HepG2 (cell line): Measurements from ENCODE around the gene NCS1.

Source experiments
- EP300 ChIP-seq, 3 experiments: sonication (generic) in 1 of 3; formaldehyde crosslinking in 1 of 3; IDR thresholded peaks; 2 replicates each; pipeline versions ENCODE4 v1.5.1 to v1.6.1; 2011 to 2020; ENCODE audit warnings: low read depth in 2 of 3, low read length in 2 of 3, borderline replicate concordance in 1 of 3, improper control_type of control experiment in 1 of 3, mild to moderate bottlenecking in 1 of 3, missing genetic modification reagents in 1 of 3, moderate library complexity in 1 of 3
- GABPA ChIP-seq, 2 experiments: IDR thresholded peaks; 2 replicates each; pipeline ENCODE4 v1.6.1; 2011 to 2016; ENCODE audit warnings: low read depth in 2 of 2, low read length in 1 of 2, missing biosample characterization in 1 of 2, missing genetic modification characterization in 1 of 2
- KLF16 ChIP-seq, 2 experiments: sonication (generic) in 1 of 2; formaldehyde crosslinking in 1 of 2; IDR thresholded peaks; 2 replicates each; pipeline versions ENCODE4 v1.6.1 to v1.8.0; 2016 to 2023; ENCODE audit warnings: missing genetic modification reagents in 2 of 2, missing compliant biosample characterization in 1 of 2
- KMT2B ChIP-seq: IDR thresholded peaks from 2 replicates; pipeline ENCODE4 v1.6.1; 2016; ENCODE audit warnings: missing genetic modification reagents, missing compliant biosample characterization
- MEF2D ChIP-seq: sonication (generic); formaldehyde crosslinking; IDR thresholded peaks from 2 replicates; pipeline ENCODE4 v1.5.1; 2020; ENCODE audit warnings: mild to moderate bottlenecking, missing genetic modification reagents
- PRPF4 ChIP-seq: fragments of 200-400 bp; formaldehyde crosslinking; IDR thresholded peaks from 2 replicates; pipeline ENCODE4 v1.6.1; 2016; ENCODE audit warnings: low read length, low read depth; ENCODE audit not compliant: poor library complexity, severe bottlenecking
- SIN3A ChIP-seq: IDR thresholded peaks from 2 replicates; pipeline ENCODE4 v1.6.1; 2011; ENCODE audit warnings: low read depth, mild to moderate bottlenecking, control low read depth, low read length, borderline replicate concordance
- TCF12 ChIP-seq, 2 experiments: fragments of 450-650 bp in 1 of 2; sonication (generic) in 1 of 2; formaldehyde crosslinking in 1 of 2; IDR thresholded peaks; 2 replicates each; pipeline versions ENCODE4 v1.6.1 to v1.8.0; 2017 to 2022; ENCODE audit warnings: antibody characterized with exemption in 1 of 2, mild to moderate bottlenecking in 1 of 2, missing genetic modification reagents in 1 of 2, moderate library complexity in 1 of 2
- ZNF747 ChIP-seq: sonication (generic); formaldehyde crosslinking; IDR thresholded peaks from 2 replicates; pipeline ENCODE4 v1.8.1; 2023; ENCODE audit warnings: missing genetic modification reagents, mild to moderate bottlenecking, borderline replicate concordance
- TF ChIP-seq, protein P1 (sequence below): sonication (generic); formaldehyde crosslinking; IDR thresholded peaks from 2 replicates; pipeline ENCODE4 v1.5.0; 2020; ENCODE audit warnings: mild to moderate bottlenecking, missing genetic modification reagents, moderate library complexity

DNA sequence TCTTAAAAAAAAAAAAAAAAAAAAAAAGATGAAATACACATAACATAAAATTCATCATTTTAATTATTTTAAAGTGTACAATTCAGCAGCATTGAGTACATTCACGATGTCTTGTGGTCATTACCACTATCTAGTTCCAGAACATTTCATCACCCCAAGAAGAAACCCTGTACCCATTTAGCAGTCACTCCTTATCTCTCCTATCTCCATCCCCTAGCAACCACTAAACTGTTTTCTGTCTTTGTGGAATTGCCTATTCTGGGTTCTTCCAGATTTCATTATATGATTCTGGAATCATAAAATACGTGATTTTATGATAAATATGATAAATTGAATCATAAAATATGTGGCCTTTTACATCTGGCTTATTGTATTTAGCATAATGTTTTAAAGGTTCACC, 84.4 kb downstream of the NCS1 start:
- TF ChIP-seq KLF16 (CRISPR knock-in tag; IDR thresholded peaks at IDR 0.05) (no peak), MEF2D (CRISPR knock-in tag) (no peak), EP300 (IDR thresholded peaks at IDR 0.05; ENCODE audit: low read depth in 2 of 2, low read length in 2 of 2) (no peak), EP300 (CRISPR knock-in tag; IDR thresholded peaks at IDR 0.05; ENCODE audit: borderline replicate concordance) (no peak), KMT2B (CRISPR knock-in tag) (no peak), GABPA (IDR thresholded peaks at IDR 0.05; ENCODE audit: low read depth, low read length) (no peak), GABPA (CRISPR knock-in tag; IDR thresholded peaks at IDR 0.05; ENCODE audit: low read depth) (no peak), SIN3A (no peak), PRPF4 (no peak), TCF12 (IDR thresholded peaks at IDR 0.05) (no peak), TCF12 (CRISPR knock-in tag; IDR thresholded peaks at IDR 0.05) (no peak), ZNF747 (CRISPR knock-in tag) (no peak)
- TF ChIP-seq, protein P1, sequence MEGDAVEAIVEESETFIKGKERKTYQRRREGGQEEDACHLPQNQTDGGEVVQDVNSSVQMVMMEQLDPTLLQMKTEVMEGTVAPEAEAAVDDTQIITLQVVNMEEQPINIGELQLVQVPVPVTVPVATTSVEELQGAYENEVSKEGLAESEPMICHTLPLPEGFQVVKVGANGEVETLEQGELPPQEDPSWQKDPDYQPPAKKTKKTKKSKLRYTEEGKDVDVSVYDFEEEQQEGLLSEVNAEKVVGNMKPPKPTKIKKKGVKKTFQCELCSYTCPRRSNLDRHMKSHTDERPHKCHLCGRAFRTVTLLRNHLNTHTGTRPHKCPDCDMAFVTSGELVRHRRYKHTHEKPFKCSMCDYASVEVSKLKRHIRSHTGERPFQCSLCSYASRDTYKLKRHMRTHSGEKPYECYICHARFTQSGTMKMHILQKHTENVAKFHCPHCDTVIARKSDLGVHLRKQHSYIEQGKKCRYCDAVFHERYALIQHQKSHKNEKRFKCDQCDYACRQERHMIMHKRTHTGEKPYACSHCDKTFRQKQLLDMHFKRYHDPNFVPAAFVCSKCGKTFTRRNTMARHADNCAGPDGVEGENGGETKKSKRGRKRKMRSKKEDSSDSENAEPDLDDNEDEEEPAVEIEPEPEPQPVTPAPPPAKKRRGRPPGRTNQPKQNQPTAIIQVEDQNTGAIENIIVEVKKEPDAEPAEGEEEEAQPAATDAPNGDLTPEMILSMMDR (CRISPR knock-in tag) = no peak
